Fibroblast of skin of right quadriceps (primary cell): ENCODE measurements around the gene RNF130.

Experiments
- DNase-seq: peaks from one replicate; pipeline ENCODE4 v3.0.0-alpha.2; 2013

RNF130 gene

GRCh38 chr5:180083529-180084060, 12.0 kb upstream of the RNF130 start:
- no peak for DNase-seq

GRCh38 chr5:180082633-180083420, 11.3 kb upstream of the RNF130 start:
- no peak for DNase-seq

- no peak for DNase-seq
Measured at GRCh38 chr5:180081481-180081880, 9.9 kb upstream of the RNF130 start.

DNA sequence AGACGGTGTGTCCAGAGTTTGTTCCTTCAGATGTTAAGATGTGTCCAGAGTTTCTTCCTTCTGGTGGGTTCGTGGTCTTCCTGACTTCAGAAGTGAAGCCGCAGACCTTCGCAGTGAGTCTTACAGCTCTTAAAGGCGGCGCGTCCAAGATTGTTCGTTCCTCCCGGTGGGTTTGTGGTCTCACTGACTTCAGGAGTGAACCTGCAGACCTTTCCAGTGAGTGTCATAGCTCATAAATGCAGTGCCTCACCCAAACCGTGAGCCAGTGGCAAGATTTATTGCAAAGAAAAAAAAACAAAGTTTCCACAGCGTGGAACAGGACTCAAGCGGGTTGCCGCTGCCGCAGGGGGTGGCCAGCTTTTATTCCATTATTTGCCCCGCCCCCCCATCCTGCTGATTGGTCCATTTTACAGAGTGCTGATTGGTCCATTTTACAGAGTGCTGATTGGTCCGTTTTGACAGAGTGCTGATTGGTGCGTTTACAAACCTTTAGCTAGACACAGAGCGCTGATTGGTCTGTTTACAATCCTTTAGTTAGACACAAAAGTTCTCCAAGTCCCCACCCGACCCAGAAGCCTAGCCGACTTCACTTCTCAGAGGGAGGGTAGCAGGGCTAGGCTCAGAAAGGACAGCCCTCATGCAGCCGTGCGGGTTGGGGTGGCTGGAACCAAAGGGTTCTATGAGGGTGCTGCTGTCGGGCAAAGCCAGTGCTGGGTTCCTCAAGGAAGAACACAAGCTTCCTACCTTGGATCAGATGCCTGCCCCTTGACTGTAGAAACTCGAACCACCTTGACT, 9.1 kb upstream of the RNF130 start:
- DNase-seq, result no peak

- DNase-seq, result no peak
Measured at GRCh38 chr5:180079702-180080466, 8.3 kb upstream of the RNF130 start.

GRCh38 chr5:180078348-180078747, 6.8 kb upstream of the RNF130 start:
- DNase-seq, result no peak

- no peak for DNase-seq
Measured at GRCh38 chr5:180077594-180078284, 6.2 kb upstream of the RNF130 start.

DNA sequence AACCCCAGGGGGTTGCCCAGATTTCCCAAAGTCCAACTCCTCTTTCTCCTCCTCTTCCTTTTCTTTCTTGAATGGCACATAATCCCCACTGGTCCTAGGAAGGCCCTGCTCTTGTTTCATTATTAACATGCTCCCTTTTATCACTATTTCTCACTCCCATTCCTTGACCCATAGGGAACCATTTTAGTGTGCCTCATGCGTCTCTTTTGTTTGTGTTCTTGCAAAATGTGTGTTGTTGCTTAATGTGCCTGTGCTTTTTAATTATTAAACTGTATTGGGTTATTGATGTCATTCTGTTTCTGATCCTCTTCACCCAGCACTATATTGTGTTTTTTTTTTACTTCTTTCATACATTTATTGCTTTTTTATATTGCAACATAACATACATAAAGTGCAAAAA, 4.1 kb upstream of the RNF130 start:
- DNase-seq, result no peak

- DNase-seq, result no peak
Measured at GRCh38 chr5:180074462-180074861, 2.9 kb upstream of the RNF130 start.

- DNase-seq, result no peak
Measured at GRCh38 chr5:180072556-180072955, 997 bp upstream of the RNF130 start.

- DNase-seq, result no peak
Measured at GRCh38 chr5:180072256-180072548, 643 bp upstream of the RNF130 start.

GRCh38 chr5:180070756-180071530, 616 bp downstream of the RNF130 start:
- DNase-seq, result peak; percentile 48

GRCh38 chr5:180069589-180070247, 1.8 kb downstream of the RNF130 start:
- DNase-seq, result peak; percentile 24

- no peak for DNase-seq
Measured at GRCh38 chr5:180068519-180069090, 3.0 kb downstream of the RNF130 start.

DNA sequence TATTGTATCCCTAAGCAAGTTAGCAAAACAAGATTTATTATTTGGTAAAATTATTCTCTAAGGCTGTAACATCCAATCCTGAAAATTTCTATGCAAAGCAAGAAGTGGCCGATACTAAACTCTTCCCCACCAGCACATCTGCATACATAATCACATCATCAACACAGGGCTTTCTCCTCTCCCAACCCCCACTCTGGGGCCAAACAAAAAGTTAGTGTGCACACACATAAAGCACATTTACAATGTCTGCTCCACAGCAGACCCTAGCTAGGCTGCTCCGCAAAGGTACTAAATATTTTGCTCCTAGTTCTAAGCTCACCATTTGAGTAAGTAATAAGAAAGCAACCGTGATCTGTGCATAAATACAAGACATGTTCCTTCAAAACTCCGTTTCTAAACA, 3.6 kb downstream of the RNF130 start:
- DNase-seq, result no peak

DNA sequence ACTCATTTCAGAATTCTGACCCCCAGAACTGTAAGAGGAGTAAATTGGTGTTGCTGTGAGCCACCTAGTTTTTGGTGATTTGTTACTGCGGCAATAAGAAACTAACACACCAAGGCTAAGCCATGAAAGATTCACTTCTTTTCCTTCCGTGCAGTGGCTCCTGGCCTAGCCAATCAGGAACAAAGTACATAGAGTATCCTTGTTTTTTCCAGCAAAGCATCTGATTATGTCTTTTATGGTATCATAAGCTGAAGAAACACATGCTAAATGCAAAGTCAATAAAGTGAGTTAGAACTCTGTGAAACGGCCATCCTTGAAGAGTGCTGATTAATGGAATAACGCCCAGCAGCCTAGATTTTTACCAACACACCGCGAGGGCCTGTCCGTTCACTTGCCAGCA, 11.4 kb downstream of the RNF130 start:
- no peak for DNase-seq

DNA sequence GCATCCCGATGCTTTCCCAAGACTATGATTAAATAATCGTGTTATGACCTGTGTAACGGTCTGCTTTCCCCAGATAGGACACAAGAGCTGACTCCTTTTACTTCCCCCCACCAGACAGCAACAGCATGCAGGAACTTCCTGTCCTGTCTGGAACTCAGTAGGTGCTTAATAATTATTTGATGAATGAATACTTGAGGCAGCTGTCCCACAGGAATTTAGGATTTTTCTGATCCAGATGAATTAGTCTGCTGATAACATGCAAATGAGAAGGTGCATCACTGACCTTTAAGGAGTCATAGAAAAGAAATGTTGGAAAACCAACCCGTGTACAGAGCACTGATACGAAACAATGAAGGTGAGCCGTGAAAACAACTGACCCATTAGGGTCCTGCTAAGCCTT, 12.2 kb downstream of the RNF130 start:
- DNase-seq, result no peak

- no peak for DNase-seq
Measured at GRCh38 chr5:180056153-180056552, 15.4 kb downstream of the RNF130 start.

- no peak for DNase-seq
Measured at GRCh38 chr5:180054226-180054625, 17.3 kb downstream of the RNF130 start.

DNA sequence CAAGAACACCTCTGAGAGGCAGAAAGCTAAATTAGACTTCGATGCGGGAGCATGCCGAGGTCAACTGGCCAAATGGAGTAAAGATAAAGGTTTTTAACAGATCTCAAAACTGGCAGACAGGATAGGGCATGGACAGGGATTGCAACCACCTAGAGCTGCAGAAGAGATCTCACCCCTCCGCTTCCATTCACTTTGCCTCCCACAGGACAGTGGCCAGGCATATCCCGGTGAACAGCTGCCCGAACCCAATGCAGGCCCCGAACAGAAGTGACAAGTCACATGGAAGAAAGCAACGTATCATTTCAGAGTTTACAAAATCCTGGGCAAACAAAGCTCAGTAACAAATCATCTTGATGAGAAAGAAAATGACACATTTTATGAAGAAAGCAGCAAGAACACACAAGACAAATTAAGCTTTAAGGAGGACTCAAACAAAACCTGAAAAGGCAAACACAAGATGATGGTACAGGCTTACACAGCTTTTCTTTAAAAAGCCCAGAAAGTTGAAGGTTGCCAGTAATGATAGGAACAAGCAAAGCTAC, 18.4 kb downstream of the RNF130 start:
- DNase-seq, result no peak
